NCI-H748 (cell line): Measurements from ENCODE around the gene ARSB.
"Not testable (repeated sequence)": the region's sequence is repeated elsewhere in the genome, so short reads cannot be mapped to it uniquely, and the experiment has no call there.

Experiments used
- DNase-seq: peaks from one replicate; lab custom pipeline; 2025; ENCODE audit not compliant: unreplicated experiment; lab: John Stamatoyannopoulos, UW

Gene ARSB

GRCh38 chr5:78907255-78907891, 77.7 kb downstream of the ARSB start:
- no peak for DNase-seq

- no peak for DNase-seq
These were observed 79.8 kb downstream of the ARSB start for GRCh38 chr5:78905084-78905938.

- no peak for DNase-seq
These were observed 81.2 kb downstream of the ARSB start for GRCh38 chr5:78903861-78904260.

- DNase-seq, result no peak
These were observed 81.8 kb downstream of the ARSB start for GRCh38 chr5:78903353-78903752.

GRCh38 chr5:78899922-78900362, 85.2 kb downstream of the ARSB start:
- peak; percentile 70 for DNase-seq

- DNase-seq, result no peak
These were observed 89.0 kb downstream of the ARSB start for GRCh38 chr5:78896132-78896531.

- no peak for DNase-seq
These were observed 89.5 kb downstream of the ARSB start for GRCh38 chr5:78895616-78896015.

GRCh38 chr5:78893940-78894677, 91.0 kb downstream of the ARSB start:
- no peak for DNase-seq

GRCh38 chr5:78890667-78891379, 94.3 kb downstream of the ARSB start:
- no peak for DNase-seq

- DNase-seq, result no peak
These were observed 95.6 kb downstream of the ARSB start for GRCh38 chr5:78889369-78890140.

GRCh38 chr5:78888580-78889368, 96.3 kb downstream of the ARSB start:
- peak; percentile 16 for DNase-seq

- DNase-seq, result no peak
These were observed 97.6 kb downstream of the ARSB start for GRCh38 chr5:78887384-78888118.

GRCh38 chr5:78886341-78887230, 98.5 kb downstream of the ARSB start:
- DNase-seq, result no peak

- DNase-seq, result no peak
These were observed 103.2 kb downstream of the ARSB start for GRCh38 chr5:78881884-78882283.

- no peak for DNase-seq
These were observed 105.6 kb downstream of the ARSB start for GRCh38 chr5:78879516-78879915.

- not testable (repeated sequence) for DNase-seq
These were observed 119.0 kb downstream of the ARSB start for GRCh38 chr5:78866076-78866475.

GRCh38 chr5:78858364-78858763, 126.7 kb downstream of the ARSB start:
- DNase-seq, result no peak

GRCh38 chr5:78855026-78855425, 130.1 kb downstream of the ARSB start:
- no peak for DNase-seq
